Colonic mucosa (tissue), 4 donors: ENCODE measurements around the gene CCNJL. TPM values are rescaled to one million over a fixed set of nuclear protein-coding genes. Genes with fewer than 3 reads are reported as not detected.

ENCODE experiments used
- DNase-seq: peaks from one replicate; pipeline ENCODE4 v3.0.0-alpha.2; 2020
- H3K27ac ChIP-seq: fragments of 200-600 bp; one replicate; pipeline ENCODE4 v1.8.0; 2021
- H3K27me3 ChIP-seq: fragments of 200-600 bp; one replicate; pipeline ENCODE4 v1.8.0; 2021
- H3K36me3 ChIP-seq: fragments of 200-600 bp; one replicate; pipeline ENCODE4 v1.8.0; 2021
- H3K4me1 ChIP-seq: fragments of 200-600 bp; one replicate; pipeline ENCODE4 v1.8.0; 2021; ENCODE audit warnings: mild to moderate bottlenecking
- H3K4me3 ChIP-seq: fragments of 200-600 bp; one replicate; pipeline ENCODE4 v1.8.0; 2021
- H3K9ac ChIP-seq, 2 donors: one replicate each; pipeline ENCODE4 v1.7.0; 2013; ENCODE audit warnings: control low read depth in 2 of 2, low read depth in 2 of 2, low read length in 2 of 2
- H3K9me3 ChIP-seq: fragments of 200-600 bp; one replicate; pipeline ENCODE4 v1.8.0; 2021
- CTCF ChIP-seq: fragments of 200-600 bp; IDR thresholded peaks from one replicate; pipeline ENCODE4 v1.8.0; 2022; ENCODE audit warnings: antibody characterized with exemption, mild to moderate bottlenecking
- intact Hi-C: fragments of 100-400 bp; cut with DNase I; formaldehyde crosslinking; loops from one replicate; pipeline ENCODE4 v1.14.1; 2022
- total RNA-seq, 2 donors: library from RNA; stranded (reverse); fragmentation: NEBNext Ultra II Directional in 1 of 2; extraction: Animal tissue kit (Norgen Biotek cat#: 25700) in 1 of 2; gene quantifications; one replicate each; pipeline ENCODE4 v1.2.1, GENCODE V29; 2021
- donor health status: healthy.
- donor health status: DM: no; HTN: no; CAD: no.
- donor health status: DM: no; HTN: no; CAD: no.

CCNJL gene
- total RNA-seq, 2 donors from 2014 or later, result 14.6 to 21.6 TPM

GRCh38 chr5:160259341-160259740, 53.0 kb downstream of the CCNJL start:
- no peak overlapping the region for H3K4me3 ChIP-seq
- H3K36me3 ChIP-seq, result no peaks in the 10 kb centered on the region
- no peaks in the 10 kb centered on the region for H3K27me3 ChIP-seq
- intact Hi-C loops, result no loop called here
- no peak overlapping the region for H3K9ac ChIP-seq
- H3K27ac ChIP-seq, result no peak overlapping the region
- peaks cover 14% of the 10 kb centered on the region for H3K4me1 ChIP-seq
- DNase-seq, result no peak
- no peak for TF ChIP-seq CTCF
- H3K9me3 ChIP-seq, result no peaks in the 10 kb centered on the region

GRCh38 chr5:160254706-160255105, 57.7 kb downstream of the CCNJL start:
- no peak overlapping the region for H3K27ac ChIP-seq
- no peak overlapping the region for H3K9ac ChIP-seq
- intact Hi-C loops, result loop anchor here (5.0 kb wide), 1 partner anchor 88 kb away; no protein-coding TSS in a partner anchor
- H3K9me3 ChIP-seq, result no peaks in the 10 kb centered on the region
- no peaks in the 10 kb centered on the region for H3K4me1 ChIP-seq
- TF ChIP-seq CTCF, result no peak
- no peaks in the 10 kb centered on the region for H3K27me3 ChIP-seq
- H3K36me3 ChIP-seq, result no peaks in the 10 kb centered on the region
- H3K4me3 ChIP-seq, result no peak overlapping the region
- DNase-seq, result no peak

GRCh38 chr5:160253441-160253840, 58.9 kb downstream of the CCNJL start:
- Histone ChIP-seq H3K4me1 (peaks cover 5% of the 10 kb centered on the region), H3K4me3 (no peak overlapping the region), H3K9ac (no peak overlapping the region), H3K27ac (no peak overlapping the region), H3K9me3 (no peaks in the 10 kb centered on the region), H3K27me3 (no peaks in the 10 kb centered on the region), H3K36me3 (no peaks in the 10 kb centered on the region)
- DNase-seq, result no peak
- no peak for TF ChIP-seq CTCF
- intact Hi-C loops, result loop anchor here (5.0 kb wide), 1 partner anchor 89 kb away; no protein-coding TSS in a partner anchor

GRCh38 chr5:160252916-160253315, 59.4 kb downstream of the CCNJL start:
- intact Hi-C loops, result loop anchor here (5.0 kb wide), 1 partner anchor 89 kb away; no protein-coding TSS in a partner anchor
- H3K4me1 ChIP-seq, result peaks cover 5% of the 10 kb centered on the region
- H3K4me3 ChIP-seq, result no peak overlapping the region
- no peak overlapping the region for H3K9ac ChIP-seq
- H3K27ac ChIP-seq, result no peak overlapping the region
- DNase-seq, result no peak
- H3K36me3 ChIP-seq, result no peaks in the 10 kb centered on the region
- no peak for TF ChIP-seq CTCF
- no peaks in the 10 kb centered on the region for H3K9me3 ChIP-seq
- no peaks in the 10 kb centered on the region for H3K27me3 ChIP-seq

- Histone ChIP-seq H3K36me3 (no peaks in the 10 kb centered on the region), H3K4me1 (peaks cover 5% of the 10 kb centered on the region), H3K9ac (peak overlapping the region in 1 of 2 donors; percentile 12), H3K4me3 (no peak overlapping the region), H3K27me3 (no peaks in the 10 kb centered on the region), H3K9me3 (no peaks in the 10 kb centered on the region), H3K27ac (peak overlapping the region; percentile 20)
- DNase-seq, result no peak
- intact Hi-C loops, result loop anchor here (5.0 kb wide), 1 partner anchor 91 kb away; no protein-coding TSS in a partner anchor
- no peak for TF ChIP-seq CTCF
Observed at GRCh38 chr5:160251406-160252155, 60.8 kb downstream of the CCNJL start.
